ENCODE measurements around the gene GLP2R.

DNA sequence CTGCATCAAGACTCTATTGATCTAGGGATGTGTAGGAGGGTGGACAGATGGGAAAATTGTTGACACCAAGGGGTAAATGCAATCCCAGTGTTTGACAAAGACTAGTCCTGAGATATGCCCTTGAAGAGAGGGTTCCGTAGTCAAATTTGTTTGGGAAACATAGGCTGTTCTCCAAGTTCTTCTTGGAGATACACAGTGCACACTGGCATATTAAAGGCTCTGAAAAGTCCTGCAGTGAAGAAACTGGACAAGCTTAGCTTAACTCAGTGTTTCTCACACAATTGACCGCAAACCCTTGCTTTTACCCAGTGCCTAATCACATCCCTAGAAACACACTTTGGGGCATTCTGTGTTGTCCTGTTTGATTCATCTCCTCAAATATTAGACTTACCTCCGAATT is 45.2 kb upstream of the GLP2R start:
- TF ChIP-seq, protein P1, sequence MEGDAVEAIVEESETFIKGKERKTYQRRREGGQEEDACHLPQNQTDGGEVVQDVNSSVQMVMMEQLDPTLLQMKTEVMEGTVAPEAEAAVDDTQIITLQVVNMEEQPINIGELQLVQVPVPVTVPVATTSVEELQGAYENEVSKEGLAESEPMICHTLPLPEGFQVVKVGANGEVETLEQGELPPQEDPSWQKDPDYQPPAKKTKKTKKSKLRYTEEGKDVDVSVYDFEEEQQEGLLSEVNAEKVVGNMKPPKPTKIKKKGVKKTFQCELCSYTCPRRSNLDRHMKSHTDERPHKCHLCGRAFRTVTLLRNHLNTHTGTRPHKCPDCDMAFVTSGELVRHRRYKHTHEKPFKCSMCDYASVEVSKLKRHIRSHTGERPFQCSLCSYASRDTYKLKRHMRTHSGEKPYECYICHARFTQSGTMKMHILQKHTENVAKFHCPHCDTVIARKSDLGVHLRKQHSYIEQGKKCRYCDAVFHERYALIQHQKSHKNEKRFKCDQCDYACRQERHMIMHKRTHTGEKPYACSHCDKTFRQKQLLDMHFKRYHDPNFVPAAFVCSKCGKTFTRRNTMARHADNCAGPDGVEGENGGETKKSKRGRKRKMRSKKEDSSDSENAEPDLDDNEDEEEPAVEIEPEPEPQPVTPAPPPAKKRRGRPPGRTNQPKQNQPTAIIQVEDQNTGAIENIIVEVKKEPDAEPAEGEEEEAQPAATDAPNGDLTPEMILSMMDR (IDR thresholded peaks at IDR 0.05), result no peak
- TF ChIP-seq POLR2A (IDR thresholded peaks at IDR 0.05) (no peak), POLR2AphosphoS5 (IDR thresholded peaks at IDR 0.05) (no peak)
